Measurements from ENCODE around the gene SMARCA1.
"Not testable (repeated sequence)": the region's sequence is repeated elsewhere in the genome, so short reads cannot be mapped to it uniquely, and the experiment has no call there.

The SMARCA1 gene, protein sequence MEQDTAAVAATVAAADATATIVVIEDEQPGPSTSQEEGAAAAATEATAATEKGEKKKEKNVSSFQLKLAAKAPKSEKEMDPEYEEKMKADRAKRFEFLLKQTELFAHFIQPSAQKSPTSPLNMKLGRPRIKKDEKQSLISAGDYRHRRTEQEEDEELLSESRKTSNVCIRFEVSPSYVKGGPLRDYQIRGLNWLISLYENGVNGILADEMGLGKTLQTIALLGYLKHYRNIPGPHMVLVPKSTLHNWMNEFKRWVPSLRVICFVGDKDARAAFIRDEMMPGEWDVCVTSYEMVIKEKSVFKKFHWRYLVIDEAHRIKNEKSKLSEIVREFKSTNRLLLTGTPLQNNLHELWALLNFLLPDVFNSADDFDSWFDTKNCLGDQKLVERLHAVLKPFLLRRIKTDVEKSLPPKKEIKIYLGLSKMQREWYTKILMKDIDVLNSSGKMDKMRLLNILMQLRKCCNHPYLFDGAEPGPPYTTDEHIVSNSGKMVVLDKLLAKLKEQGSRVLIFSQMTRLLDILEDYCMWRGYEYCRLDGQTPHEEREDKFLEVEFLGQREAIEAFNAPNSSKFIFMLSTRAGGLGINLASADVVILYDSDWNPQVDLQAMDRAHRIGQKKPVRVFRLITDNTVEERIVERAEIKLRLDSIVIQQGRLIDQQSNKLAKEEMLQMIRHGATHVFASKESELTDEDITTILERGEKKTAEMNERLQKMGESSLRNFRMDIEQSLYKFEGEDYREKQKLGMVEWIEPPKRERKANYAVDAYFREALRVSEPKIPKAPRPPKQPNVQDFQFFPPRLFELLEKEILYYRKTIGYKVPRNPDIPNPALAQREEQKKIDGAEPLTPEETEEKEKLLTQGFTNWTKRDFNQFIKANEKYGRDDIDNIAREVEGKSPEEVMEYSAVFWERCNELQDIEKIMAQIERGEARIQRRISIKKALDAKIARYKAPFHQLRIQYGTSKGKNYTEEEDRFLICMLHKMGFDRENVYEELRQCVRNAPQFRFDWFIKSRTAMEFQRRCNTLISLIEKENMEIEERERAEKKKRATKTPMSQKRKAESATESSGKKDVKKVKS

DNA sequence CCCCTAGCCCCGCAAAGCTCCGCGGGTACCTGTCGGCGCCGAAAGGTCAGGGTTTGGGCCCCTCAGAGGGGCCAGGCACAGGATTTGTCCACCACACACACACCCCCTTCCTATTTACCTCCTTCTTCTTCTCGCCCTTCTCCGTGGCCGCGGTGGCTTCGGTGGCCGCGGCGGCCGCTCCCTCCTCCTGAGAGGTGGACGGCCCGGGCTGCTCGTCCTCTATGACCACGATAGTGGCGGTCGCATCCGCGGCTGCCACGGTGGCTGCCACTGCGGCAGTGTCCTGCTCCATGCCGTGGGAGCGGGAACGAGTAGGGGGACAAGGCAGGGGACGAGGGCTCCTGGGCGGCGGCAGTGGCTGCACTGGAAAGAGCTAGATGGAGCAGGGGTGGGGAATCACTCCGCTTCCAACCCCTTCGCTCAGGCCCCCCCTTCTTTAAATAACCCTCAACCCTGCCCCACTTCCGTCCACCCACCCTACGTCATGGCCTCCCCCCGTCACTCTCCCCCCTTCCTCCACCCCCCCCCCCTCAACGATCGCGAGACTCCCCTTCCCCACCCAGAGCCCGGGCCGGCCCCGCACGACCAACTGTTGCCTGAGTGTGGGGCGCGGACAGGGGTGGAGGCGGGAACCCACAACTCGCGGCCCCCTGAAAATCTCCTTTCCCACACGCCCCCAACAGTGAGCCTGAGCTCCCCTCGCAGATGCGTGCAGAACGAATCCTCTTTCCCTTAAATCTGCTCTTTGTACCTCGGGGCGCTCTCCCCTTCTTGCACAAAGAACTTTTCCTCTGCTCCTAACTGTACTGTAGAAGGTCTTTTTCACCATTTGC, at the start of gene SMARCA1:
Gene SMARCA1, minus strand, starts transcription at position 412 of the 833 bp plus-strand sequence. Its CDS starts 120 bp downstream, at position 292.
- peak; percentile 33 for DNase-seq (ENCODE audit: low spot score)

DNA sequence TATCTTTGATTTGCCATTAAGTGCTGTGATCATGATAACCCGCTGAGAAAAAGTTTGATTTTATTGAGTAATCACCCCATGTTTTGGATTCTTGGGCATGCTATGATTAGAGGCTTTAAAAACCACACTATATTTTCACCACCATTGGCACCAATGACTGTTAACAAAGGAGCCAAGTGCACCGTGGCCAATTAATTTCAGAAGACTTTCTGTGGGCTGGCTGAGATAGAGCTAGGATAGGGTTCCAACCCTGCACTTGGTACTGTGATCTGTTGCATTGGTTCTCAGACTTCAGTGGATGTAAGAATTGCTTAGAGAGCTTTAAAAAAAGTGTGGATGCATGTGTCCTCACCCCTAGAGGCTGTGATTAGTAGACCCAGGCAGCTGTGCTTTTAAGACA, 49.1 kb upstream of the SMARCA1 start:
- DNase-seq (ENCODE audit: low spot score): no peak

DNA sequence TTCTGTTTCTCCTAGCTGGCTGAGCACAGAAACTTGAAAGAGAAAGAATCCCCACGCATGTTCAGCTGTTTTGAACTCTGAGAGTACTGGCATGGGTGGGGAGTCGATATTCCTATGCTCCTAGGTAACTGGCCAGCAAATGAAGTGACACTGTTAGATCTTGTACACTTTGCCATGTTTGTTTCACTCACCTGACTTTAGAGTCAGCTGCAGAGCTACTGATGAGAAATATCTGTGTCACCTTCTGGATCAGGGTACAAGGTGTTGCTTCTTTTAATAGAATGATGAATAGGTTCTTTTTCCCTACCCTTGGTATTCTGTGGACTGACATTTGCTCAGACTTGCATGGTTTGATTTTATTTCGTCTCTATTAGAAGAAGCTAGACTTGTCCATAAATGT, 45.1 kb upstream of the SMARCA1 start:
- DNase-seq (ENCODE audit: low spot score): no peak

DNA sequence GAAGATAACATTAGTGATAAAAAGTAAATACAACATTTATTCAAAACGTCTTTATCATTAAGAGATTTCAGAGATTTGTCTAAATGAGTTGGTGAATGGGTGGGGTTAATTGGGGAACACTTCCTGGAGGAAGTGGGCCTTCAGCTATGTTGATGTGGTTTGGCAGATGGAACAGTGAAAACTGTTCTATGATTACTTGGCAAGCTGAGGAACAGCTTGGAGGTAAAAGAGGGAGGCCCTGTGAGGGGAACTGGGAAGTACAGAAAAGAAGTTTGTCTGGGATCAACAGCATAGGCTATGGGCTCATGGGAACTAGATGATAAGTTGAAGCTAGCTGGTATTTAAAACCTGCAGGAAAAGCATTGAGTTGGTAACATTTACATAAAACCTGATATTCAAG, 42.8 kb upstream of the SMARCA1 start:
- DNase-seq (ENCODE audit: low spot score): no peak

DNA sequence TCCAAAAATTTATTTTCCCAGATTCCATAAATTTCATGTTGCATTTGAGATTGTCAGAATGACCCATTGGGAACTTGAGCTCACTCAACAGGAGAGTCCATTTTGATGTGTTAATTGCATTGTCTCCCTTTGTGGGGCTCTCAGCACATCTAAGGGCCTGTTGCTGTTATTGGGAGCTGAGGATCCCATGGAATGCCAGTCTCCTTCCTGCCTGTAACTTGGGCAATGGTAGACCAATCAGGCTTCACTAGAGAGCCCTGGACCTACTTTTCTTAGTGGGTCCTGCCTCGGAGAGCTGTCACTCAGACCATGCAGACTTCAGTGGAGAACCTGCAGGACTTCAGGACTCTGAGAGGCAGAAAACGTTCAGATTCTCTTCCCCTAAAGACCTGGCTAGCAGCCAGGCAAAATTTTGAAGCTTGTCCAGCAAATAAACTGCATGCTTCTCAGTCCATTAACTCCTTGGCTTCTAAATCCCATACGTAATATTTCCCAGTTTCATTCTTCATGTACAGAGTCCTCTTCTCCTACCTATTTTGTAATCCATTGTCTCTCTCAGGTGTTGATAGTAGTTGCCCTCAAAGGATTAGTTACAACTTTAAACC, 41.9 kb upstream of the SMARCA1 start:
- peak; percentile 2 for DNase-seq (ENCODE audit: low spot score)

DNA sequence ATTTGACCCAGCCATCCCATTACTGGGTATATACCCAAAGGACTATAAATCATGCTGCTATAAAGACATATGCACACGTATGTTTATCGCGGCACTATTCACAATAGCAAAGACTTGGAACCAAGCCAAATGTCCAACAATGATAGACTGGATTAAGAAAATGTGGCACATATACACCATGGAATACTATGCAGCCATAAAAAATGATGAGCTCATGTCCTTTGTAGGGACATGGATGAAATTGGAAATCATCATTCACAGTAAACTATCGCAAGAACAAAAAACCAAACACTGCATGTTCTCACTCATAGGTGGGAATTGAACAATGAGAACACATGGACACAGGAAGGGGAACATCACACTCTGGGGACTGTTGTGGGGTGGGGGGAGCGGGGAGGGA, 41.1 kb upstream of the SMARCA1 start:
- not testable (repeated sequence) for DNase-seq (ENCODE audit: low spot score)

DNA sequence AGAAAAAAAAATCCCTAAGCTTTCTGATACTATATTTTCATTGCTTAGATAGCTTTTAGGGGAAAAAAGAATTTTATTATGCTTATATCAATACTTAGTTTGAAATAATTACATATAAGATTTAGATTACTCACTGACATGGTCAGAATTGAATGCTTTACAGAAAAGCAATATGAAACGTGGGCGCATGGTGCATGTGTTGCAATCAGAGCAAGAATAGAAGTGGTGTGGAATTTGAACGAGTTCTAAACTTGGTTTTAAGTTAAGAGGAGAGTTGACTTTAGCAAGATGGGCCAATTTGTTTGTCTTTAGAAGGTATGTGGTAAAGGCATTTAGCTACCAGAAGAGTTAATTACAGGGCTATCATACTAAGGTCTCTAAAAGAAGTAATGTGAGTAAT, 38.2 kb upstream of the SMARCA1 start:
- DNase-seq (ENCODE audit: low spot score): no peak

DNA sequence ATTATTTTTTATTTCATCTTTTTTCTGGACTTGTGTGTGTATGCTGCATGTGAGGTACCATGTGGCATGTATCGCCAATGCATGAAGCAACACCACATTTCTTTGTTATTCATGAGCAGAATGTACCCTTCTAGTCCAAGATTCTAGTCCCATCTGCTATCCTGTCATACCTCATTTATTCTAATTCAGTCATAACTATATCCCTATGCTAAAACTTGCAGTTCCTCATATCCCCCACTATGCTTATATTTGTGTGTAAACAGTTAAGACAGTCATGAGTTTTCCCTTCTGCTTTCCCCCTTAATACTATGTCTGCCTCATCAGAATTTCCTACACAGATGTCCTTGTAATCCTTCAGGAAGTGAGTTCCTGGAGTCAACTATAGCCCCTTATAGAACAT, 36.5 kb upstream of the SMARCA1 start:
- DNase-seq (ENCODE audit: low spot score): no peak

DNA sequence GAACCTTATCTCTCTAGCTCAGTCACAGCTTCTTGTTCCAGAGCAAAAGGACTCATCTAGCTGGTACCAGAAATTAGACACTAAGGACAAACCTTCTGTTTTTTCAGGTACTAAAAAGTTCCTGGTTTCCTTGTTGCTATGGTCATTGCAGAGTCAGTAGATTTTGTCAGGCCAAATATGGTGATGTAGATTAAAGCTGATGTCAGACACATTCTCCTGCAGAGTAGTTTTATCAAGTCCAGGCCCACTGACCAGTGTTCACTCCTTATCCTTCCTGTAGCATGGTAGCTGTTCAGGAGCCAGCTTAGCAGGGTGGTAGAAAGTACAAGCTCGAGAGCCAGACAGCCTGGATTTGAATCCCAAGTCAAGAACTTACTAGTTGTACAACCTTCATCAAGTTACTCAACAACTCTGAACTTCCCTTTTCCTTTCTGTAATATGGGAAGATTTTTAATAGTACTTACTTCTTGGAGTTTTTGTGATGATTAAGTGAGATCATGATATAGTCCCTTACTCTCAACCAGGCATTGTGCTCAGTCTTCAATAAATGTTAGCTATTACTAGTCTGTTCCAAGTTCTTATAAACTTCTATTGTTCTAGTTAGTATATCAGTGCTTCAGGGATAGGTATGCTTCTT, 34.7 kb upstream of the SMARCA1 start:
- DNase-seq (ENCODE audit: low spot score): peak; percentile 21

DNA sequence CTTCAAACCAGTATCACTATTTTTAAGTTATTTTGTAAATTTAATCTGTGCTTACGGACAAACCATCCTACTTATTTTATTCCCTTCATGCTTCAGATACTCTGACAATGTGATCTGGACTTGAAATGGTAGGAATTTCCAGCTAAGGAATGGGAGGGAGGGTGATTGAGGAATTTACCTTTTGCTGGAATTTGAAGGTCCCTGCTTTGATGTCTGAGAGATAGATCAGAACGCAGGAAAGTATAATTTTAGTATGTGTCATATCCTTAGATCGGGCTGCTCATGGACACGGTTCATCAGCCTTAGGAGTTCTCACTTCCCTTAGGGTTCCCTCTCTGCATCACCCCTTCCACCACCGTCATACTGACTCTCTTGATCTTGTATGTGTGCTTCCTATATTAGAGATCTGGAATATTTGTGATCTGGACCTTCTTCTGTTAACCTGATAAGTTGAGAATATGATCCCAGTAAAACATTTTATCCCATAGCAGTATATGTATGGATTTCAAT, 33.6 kb upstream of the SMARCA1 start:
- peak; percentile 66 for DNase-seq (ENCODE audit: low spot score)

DNA sequence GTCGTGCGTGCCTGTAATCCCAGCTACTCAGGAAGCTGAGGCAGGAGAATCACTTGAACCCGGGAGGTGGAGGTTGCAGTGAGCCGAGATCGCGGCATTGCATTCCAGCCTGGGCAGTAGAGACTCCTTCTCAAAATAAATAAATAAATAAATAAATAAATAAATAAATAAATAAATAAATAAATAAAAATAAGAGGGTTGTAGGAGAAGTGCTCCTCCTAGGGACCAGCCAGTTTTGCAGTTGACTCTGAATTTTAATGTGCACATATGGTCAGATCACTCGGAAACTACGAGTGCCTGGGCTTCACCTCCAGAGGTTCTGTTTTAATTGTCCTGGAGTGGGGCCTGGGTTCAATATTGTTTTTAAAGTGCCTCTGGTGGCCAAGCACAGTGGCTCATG, 31.5 kb upstream of the SMARCA1 start:
- DNase-seq (ENCODE audit: low spot score): not testable (repeated sequence)

DNA sequence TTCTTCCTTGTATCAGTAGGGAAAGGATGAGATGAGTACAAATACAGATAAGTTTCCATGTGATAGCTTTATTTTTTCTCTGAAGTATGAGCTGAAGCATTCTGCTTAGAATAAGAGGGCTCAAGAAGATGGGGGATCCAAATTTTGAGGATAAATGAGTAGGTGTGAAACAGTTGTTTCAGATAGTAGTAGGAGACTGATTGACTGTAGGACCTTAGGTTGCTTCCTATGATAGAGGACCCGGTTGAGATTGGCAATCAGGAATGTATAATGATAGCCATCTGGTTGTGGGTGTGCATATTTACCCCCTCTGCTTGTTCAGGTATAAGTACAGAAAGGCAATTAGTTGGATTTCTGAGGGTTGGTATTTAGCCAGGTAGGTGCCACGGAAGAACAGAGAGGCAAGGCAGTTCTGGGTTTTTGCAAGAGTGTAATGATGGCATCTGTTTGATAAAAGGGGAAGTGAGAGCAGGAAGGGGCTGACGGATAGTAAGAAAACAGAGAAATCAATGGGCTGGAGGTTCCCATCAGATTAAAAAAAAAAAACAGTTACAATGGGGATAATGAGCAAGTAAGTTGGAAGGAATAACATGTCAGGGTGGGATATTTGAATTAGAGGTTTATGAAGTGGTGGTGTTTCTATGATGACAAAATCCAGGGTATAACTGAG, 30.5 kb upstream of the SMARCA1 start:
- no peak for DNase-seq (ENCODE audit: low spot score)

DNA sequence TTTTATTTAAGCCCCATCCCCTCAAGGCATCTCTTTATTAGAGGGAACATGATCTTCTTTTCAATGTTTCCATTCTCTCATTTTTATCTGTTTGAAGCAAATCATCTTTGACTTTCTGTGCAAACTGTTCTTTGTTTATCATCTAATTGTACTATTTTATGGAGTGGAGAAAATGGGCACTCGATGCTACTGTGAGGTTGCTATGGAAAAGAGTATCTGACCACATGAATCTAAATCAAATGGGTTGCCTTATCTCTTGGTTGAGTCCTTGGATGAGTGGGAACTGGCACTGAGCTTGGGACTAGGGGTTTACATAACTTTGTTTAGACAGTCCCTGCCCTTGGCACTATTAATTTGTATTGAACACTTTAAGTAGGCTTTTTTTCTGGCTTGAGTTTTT, 25.8 kb upstream of the SMARCA1 start:
- no peak for DNase-seq (ENCODE audit: low spot score)

DNA sequence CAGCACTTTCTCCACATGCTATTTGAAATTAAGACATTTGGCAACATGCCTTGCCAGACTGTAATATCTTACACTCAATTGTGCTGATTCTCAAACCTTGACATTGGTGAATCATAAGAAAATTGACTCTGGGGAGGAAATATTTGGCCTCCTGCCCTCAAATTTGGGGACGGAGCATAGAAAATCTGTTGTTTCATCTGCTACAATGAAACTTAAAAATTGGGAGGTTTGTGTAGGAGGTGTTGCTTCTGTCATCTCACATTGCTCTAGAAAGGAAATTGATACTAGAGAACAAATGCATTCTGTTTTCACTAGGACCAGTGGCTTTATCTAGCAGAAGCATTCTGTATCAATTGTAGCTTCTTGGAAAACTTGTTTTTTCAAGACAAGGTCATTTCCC, 22.1 kb upstream of the SMARCA1 start:
- no peak for DNase-seq (ENCODE audit: low spot score)

DNA sequence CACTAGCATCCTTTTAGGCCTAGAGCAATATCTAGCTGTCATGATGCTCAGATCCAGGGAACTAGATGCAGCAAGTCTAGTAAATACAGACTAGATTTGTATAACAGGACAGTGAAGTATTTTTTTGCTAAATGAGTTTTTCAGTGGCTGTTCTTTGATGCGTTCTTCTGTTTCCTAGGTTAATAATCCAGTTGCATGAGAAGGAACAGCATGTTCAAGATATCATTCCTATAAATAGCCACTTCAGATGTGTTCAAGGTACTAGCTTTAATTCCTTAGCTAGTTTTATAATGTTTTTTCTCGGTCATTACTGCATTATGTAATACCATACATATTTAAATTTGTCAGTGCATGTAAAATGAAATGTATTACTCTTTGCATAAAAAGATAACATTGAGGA, 21.5 kb upstream of the SMARCA1 start:
- DNase-seq (ENCODE audit: low spot score): no peak

DNA sequence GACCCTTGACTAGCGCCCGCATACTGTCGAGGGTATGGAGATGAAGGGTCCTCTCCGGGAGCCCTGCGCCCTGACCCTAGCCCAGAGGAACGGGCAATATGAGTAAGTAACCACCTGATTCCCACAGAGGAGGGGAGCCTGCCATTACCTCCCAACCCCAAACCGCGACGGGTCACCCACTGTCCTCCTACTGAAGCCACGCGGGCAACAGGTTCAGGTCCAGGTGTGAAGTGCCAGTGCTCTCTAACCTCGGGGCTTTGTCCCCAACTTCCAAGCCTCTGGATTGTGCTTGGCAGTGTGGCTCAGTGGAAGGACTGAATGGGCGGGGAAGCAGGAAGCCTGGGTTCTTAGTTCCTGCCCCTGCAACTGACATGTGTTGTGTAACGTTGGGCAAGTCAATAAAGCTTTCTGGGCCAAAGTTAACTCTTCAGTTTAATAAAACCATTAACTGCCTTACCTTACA, 17.5 kb upstream of the SMARCA1 start:
- DNase-seq (ENCODE audit: low spot score): no peak

DNA sequence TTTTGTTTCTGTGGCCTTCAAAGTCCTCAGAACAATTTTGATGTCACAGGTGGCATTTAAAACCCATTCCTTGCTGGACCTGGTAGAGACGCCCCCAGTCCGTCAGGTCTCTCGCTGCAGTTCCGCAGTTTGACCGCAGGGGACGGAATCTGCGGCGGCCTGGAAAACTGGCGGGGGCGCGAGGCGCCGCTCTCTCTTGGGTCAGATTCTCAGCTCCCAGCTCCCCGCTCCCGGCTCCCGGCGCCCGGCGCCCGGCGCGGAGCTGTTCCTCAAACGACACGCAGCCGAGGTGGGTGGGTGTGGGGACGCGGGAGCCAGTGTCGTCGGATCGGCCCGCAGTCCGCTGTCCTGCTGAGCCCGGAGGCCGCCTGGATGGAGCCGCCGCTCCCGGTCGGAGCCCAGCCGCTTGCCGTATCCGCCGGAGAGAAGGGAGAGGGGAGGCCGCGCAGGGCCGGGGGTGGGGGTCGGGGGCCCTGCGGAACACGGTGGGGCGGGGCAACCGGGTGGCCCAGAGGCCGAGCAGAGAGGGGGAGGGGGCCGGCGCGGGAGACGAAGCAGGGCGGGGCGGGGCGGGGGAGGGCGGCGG, 16.9 kb upstream of the SMARCA1 start, which contains the start of gene OCRL:
Gene OCRL, plus strand, starts transcription at position 192 of the 586 bp plus-strand sequence. Its CDS starts 181 bp downstream, at position 373.
- DNase-seq (ENCODE audit: low spot score): peak; percentile 70

DNA sequence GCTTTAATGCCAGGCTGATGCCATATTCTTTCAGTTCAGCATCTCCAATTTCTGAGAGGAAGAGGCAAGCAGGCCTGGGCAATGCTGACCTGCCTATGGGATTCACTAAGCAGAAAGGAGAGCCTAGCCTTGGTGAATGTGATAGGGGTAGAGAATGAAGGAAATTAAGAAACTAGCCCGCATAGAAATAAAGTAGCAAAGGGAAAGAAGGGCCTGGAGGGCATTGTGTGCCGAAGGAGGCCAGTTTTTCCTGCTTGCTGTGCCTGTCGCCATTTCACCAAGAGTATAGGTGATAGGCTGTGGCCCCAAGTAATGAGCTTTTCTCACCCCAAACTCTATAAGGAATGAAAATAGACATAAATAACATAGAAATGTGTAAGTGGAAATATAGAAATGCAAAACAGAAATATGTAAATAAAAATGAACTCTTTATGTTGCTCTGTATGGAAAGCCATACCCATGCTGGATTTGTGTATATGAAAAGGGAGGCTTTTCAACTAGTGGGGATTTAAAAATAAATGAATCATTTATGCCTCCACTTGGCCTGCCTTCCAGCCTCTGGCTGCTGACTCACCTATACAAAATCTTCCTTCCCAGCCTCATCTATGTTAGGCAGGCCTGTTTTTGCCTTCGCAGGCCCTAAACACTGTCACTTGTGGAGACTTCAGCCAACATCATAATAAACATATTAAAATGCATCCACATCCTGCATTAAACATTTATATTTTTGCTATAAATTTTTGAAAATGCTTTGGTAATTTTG, 11.7 kb upstream of the SMARCA1 start:
- peak; percentile 23 for DNase-seq (ENCODE audit: low spot score)

DNA sequence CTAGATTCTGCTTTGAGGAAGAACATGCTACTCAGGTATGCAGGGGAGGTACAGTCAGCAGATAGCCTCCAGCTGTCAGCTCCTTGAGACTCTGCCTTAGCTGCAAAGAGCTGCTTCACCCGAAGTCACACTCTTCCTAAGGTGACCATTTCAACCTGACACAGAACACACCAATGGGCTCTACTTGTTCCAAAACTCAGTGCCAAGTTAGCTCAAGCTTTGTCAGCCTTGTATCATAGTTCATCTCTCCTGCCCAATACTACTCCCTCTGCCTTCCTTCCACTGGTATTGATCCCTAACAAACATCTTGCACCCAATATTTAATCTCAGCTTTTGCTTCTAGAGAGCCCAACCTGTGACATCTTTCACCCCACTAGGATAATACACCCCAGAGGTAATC, 7.8 kb upstream of the SMARCA1 start:
- DNase-seq (ENCODE audit: low spot score): no peak
